ENCODE data around the gene KMT2B.

The KMT2B gene

DNA sequence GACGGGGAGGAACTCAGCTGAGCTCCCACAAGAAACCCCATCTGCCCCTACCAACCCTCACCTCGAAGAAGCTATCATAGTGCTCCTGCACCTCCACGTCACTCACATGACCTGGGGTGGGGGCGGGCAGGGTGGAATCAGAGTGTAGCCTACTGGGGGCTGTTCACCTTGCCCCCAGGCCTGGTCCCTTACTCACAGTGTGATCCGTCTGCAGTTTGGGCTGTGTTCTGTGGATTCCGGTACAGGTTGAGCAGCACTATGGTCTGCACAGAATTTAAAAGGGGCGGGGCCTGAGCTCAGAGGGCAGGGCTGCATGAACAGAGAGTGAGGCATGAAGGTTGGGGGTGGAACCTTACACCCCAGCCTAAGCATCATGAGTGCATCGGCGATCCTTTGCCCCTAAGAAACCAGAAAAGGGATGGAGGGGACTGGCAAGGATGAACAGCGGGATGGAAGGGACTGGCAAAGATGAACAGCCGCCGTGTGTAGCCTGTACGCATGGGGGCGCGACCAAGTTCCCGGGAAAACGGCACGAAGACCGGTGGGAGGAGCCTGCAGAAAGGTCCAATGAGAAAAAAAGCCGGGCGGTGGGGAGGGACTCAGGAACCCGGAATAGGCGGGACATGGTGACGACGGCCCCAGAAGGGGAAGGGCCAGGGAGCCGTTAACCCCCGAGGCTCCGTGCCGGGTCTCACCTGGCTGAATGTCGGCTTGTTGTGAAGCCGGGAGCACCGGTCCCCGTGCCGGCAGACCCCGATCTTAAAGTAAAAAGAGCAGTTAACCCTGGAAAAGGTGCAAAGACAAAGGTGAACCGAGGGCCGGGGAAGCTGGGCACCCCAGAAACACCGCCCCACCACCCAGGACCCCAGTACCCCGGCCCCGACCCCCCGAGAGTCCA, 26.9 kb downstream of the KMT2B start:
- DNase-seq, result peak; percentile 97

DNA sequence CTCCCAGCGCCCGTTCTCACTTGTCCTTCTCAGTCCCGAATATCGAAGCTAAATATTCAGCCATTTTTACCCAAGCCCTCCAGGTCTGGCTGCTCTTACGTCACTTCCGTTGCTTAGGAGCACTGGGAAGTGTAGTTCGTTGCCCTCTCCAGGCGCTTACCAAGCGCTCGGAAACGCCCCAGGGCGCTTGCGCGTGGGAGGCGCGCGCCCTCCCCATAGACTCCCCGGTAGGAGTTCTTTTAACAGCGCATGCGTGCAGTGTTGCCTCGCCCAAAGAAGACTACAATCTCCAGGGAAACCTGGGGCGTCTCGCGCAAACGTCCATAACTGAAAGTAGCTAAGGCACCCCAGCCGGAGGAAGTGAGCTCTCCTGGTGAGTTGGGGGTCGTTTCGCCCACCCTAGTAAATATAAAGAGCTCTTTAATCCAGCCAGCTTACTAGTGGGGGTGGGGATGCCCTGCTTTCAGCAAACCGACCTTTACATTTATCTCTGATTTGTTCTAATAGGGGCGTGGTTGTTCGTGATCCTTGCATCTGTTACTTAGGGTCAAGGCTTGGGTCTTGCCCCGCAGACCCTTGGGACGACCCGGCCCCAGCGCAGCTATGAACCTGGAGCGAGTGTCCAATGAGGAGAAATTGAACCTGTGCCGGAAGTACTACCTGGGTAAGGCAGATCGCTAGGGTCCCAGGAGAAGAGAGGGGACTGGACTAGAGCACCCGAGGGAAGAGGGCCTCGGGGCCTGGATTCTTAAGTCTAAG, 27.7 kb downstream of the KMT2B start, which contains the start of the genes PSENEN and U2AF1L4:
Gene PSENEN (plus strand): TSS at position 324 of the 759 bp plus-strand sequence. CDS start 280 bp downstream, at position 604.
Gene U2AF1L4 (minus strand): TSS at position 91 of the 759 bp plus-strand sequence. CDS start 27 bp downstream, at position 64.
- DNase-seq, result peak; percentile 99

DNA sequence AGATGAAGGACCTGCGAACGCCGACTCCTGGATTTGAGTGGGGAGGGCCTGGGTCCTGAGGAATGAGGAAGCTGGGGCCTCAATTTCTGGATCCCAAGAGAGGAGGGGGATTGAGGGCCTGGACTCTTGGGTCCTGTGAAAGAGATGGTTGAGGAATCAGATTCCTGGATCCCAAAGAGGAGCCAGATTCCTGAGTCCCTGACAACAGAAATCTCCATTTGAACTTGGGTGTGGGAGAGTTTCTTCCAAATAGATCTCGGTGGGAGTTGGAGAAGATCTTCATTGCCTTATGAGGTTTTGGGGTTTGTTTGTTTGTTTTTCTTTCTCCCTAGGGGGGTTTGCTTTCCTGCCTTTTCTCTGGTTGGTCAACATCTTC, 28.3 kb downstream of the KMT2B start:
- no peak for DNase-seq

DNA sequence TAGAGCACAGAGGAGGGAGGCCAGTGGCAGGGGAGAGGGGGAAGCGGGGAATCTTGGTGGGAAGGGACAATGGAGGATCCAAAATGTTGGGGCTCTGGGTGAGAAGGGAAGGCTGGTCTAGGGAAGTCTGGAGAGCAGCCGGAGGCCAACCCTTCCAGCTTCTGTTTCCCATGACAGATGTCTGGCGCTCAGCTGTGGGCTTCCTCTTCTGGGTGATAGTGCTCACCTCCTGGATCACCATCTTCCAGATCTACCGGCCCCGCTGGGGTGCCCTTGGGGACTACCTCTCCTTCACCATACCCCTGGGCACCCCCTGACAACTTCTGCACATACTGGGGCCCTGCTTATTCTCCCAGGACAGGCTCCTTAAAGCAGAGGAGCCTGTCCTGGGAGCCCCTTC, 28.7 kb downstream of the KMT2B start:
- no peak for DNase-seq

DNA sequence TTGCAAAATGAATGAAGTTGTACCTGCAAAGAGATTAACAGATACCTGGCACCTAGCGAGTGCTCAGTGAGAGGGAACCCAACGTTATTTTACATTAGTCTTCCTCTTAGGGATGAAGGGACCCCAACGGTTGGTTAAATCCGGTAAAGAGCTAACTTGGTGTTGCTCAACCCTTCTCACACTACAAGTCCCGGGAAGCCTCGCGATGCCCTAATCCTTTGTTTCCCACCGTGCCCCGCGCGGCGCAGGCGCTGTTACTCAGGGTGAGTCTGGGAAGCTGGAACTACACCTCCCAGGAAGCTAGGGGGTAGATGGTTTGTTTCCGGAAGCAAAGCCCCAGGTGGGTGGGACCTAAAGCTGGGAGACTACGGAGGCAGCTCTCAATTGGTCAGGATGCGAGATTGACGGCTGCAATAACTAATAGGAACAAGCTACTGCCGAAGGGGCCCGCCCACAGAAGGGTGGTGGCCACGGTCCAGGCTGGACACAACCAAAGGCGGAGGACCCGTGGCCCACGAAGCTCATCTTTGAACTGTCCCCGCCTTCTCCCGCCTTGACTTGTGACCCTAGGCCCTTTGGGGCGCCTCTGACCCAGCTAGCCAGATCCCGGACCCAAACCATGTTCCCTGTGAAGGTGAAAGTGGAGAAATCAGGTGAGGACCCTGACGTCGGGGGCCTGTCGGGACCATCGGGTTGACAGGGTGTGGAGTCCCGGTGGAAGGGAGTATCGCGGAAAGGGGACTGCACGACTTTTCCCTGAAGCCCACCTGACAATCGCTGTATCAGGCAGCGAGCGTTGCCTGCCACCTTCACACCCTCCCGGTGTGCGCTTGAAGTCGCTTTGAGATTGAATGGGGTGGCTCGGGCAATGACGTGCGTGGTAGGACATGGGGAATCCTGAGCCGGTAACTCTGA, 30.6 kb downstream of the KMT2B start, which contains the start of gene LIN37:
Gene LIN37 (plus strand): TSS at position 471 of the 915 bp plus-strand sequence. CDS start 149 bp downstream, at position 620.
- DNase-seq, result peak; percentile 100

DNA sequence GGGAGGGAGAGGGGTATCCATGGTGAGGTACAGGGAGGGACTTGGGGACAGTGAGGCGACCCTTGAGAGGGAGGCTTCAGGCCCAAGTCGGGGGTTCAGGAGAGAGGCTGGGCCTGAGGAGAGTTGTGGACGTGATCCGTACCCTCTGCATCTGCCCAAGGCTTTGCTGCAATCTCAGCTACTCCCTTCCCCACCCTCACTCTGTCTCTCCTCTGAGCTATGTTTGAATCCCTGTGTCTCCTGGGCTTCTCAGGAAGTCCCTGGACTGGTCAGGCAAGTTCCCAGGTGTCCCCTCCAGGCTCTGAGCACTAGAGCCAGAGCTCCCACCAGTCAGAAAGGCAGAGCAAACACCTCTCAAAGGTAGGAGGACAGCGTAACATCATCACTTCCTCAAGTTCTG, 32.4 kb downstream of the KMT2B start:
- DNase-seq, result peak; percentile 90

DNA sequence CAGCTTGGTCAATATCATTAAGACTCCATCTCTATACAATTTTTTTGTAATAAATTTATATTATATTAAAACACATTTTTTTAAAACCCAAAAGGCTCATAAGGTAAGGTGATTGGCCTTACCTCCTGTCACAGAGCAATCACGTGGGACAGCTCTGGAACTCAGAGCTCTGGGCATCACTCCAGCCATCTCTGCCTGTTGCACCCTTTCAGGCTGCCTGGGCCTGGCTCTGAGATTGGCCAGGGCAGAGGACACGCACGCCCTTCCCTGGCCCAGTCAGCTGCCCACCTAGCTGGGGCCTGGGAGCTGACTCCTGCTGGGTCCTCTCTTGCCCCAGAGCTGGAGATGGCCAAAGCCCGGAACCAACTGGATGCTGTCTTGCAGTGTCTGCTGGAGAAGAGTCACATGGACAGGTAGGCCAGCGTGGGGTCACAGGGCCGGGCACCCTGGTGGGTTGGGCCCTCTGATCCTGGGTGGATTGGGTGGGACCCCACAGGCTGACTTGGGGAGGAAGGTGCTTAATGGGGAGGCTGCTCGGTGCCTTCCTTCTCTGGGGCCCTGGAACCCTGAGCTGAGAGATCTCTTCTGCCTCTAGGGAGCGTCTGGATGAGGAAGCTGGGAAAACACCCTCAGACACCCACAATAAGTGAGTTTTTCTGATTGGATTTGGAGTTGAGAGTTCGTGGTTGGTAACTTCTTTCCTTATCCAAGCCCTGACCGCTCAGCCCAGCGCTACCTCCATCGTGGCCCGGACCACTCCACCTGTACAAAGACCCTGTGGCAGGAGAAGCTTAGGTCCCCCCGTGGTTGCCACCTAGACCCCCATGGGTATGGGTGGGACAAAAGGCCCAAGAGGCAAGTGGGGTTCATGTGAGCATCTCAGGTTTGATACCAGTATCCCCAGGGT, 34.3 kb downstream of the KMT2B start:
- no peak for DNase-seq

DNA sequence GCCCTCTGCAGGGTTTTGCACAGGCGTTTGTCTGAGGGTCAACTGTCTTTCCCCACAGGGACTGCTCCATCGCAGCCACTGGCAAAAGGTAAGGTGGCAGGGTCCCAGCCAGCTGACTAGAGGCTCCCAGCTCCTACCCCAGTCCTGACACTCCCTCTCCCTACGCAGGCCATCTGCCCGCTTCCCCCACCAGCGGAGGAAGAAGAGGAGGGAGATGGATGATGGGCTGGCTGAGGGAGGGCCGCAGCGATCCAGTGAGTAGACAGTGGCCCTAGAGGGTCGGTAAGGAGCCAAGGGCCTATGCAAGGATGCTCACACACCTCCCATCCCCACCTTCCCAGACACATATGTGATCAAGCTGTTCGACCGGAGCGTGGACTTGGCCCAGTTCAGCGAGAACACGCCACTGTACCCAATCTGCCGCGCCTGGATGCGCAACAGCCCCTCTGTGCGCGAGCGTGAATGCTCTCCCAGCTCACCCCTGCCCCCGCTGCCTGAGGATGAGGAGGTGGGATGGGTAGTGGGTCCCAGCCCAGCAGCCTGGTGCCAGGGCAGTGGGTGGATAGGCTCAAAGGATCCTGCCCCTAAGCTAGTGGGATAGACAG, 35.0 kb downstream of the KMT2B start:
- DNase-seq, result peak; percentile 27

DNA sequence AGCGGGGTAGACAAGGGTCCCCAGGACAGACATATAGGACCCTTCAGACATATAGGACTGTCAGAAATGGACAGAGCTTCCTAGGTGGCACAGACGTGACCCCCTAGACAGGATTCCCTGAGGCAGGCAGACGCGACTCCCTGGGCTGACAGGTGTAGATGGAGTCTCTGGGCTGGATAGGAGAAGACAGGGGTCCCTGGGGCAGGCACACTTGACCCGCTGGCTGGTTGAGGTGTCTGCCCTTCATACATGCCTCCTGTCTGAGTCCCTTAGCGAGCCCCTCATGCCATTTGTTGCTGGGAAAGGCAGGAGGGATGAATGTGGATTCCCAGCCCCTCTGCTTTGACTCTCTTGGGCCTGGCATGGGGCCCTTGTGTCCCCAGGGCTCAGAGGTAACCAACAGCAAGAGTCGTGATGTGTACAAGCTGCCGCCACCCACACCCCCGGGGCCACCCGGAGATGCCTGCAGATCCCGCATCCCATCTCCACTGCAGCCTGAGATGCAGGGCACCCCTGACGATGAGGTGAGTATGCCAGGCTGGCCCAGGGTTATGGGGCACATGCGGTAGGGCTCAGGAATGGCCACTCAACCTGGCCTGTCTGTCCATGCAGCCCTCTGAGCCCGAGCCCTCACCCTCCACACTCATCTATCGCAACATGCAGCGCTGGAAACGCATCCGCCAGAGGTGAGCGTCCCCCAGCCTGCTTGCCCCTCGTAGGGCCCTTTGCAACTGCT, 36.0 kb downstream of the KMT2B start:
- peak; percentile 38 for DNase-seq

DNA sequence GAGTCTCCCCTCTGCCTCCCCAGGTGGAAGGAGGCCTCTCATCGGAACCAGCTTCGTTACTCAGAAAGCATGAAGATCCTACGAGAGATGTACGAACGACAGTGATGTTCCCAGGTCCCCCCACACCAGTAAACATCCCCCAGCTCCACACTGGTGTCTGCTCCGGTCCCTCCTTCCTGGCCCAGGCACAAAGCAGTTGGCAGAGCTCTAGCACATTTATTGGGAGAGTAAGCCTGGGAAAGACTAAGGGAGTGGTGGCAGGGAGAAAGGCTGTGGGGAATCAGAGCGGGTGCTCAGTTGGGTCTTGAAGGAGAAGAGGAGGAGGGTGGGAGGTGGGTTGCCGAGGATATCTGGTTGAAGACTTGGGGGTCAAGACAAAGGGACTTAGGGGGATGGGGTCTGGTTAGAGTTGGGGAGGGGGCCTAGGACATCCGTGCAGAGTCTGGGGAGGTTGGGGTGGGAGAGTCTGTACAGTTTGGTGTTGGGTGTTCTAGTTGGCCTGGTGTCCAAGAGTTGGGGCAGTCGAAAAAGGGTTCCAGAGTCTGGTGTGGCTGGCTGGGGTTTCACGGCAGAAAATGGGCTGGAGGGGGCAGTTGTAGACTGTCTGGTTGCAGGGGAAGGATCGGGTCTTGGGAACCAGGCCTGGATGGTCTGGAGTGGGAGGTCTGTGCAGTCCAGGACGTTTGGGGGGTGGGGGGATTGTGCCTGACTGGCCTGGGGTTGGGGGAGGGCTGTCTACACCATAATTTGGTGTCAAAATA, 36.7 kb downstream of the KMT2B start:
- peak; percentile 42 for DNase-seq

DNA sequence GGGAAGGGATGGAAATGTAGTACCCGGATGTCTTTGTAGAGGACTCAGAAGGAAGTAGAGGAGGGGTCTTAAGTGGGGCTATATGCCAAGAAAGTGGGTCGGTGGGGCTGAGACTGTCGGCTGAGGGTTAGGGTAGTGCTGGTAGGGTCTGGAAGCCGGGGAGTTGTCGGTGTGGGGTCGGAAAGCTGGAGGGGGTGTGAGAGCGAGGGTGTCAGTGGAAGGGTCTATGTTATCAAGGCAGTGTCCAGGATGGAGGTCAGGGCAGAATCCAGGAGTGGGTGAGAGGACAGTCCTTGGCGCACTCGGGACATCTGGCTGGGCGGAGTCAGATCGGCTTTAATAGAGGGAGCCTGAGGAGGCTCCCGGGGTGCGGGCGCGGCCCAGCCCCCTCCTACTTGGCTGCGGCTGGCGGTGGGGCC, 37.3 kb downstream of the KMT2B start:
- DNase-seq, result peak; percentile 32

DNA sequence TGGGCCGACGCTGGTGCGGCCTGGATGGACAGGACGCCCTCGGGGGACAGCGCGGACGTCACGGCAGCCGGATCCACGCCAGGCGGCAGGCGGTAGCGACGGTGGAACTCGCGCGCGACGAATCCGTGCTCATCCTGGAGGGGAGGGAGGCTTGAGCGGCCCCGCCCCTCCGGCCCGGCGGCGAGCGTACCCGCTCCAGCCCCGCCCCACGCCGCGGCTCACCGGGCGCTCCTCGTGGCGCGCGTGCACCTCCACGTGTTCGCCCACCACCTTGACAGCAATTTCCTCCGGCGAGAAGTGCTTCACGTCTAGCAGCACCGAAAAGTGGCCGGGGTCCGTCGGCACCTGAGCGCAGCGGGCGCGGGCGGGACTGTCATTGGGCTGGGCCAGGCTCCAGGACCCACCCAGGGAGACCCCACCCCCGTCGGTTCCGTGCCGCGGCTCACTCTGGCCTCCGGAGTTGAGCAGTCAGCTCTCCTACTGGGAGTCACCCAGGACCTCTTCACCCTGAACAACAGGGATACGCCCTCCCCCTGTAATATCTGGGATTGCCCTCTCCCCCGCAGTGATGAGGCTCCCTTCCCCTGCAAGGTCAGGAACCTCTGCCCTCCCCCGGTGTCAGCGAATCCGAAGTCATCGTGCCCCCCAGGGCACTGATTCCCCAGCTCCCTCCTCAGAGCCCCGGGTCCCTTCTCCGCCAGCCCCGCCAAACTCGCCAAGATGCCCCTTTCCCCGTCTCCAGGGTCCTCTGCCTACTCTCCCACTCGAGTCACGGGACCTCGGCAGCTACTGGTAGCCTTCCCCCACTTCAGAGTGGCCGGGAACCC, 38.0 kb downstream of the KMT2B start:
- DNase-seq, result peak; percentile 70

DNA sequence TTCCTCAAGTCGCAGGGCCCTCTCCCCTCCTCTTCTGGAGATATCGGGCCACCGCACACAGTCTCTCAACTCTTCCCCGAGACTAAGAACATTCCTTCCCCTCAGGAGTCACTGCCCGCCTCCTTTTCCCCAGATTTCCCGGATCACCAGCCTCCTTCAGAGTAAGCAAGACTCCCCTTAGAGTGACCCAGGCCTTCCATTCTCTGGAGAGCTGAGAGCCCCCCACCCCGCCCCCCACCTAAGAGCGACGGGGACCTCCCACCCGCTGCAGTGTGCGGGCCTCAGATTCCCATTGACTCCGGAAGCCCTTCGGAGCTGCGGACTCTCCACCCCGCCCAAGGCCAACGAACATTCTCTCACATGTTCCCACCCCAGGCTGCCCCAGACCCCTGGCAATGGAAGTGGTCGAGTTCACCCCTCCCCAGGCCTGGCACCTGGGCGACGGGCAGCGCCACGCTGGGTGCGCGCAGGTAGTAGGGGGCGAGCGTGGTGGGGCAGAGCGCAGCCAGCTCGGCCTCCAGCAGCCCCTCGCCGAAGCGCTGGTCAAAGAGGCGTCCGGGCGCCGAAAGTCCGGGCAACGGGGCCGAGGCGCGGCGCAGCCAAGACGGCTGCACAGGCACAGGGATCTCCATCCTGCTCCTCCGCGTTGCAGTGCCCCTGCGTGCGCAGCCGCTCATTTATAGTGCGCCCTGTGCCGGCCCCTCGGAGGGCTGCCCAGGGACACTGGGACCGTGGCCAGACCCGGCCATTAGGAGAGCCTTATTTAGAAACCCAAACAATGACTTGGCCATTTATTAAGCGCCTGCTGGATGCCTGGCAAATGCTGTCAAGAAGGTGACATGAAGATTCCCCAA, 38.8 kb downstream of the KMT2B start, which contains the start of gene HSPB6:
Gene HSPB6 (minus strand): TSS at position 653 of the 854 bp plus-strand sequence. CDS start 21 bp downstream, at position 632.
- peak; percentile 76 for DNase-seq

DNA sequence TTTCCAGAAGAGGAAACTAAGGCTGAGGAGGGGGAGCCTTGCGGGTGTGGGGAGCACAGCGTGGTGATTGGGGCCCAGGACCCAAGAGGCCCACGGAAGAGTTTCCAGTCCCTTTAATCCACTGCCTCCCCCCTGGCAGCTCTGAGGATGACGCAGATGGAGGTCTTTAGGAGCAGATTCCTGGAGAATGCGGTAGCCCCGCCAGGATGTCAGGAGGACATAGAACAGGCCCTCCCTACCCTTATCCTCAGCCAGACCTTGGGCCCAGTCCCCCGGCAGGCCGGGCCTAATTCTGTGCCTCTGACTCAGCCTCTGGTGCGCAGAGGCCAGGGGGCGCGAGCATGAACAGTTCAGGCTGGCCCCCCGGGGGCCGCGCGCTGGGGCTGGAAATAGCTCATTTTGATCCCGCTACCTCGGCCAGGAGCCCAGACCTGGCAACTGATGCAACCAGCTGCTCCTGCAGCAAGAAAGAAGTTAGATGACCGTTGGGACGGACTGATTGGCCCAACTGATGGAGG, 39.5 kb downstream of the KMT2B start:
- DNase-seq, result peak; percentile 98

DNA sequence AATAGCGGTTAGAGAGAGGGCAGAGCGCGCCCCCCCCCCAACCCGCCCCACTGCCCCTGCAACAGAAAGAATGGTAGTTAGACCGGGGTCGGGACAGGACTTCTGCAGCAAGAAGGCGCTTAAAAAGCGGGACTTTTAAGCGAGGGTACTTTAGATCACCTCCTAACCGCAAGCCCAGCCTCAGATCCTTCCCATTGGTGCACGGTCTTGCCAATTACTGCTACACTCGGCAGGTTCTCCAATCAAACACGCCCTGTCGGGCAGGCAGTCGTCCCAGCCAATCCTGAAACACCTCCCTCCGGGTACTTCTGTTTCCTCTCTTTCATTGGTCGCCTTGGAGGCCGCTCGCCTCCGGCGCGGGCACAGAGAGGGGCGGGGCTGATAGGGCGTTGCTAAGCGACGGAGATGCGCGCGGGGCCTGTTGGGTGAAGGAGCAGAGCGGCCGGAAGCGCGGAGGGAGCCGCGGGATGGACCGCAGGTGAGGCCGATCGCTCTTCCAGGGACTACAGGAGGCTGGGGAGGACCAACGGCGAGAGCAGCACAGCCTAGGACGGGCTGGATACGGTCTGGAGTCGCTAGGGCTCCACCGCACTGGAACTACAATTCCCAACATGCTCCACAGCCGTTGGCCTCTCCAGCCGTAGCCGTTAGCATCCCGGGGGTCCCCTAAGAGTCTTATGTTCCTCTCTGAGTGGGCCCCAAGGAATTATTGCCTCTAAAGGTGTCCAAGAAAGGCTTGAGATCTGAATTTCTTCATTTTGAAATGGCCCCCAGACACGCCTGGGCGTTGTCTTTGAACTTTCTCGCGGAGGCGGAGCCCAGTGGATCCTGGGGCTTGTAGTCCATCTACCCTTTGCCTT, 40.2 kb downstream of the KMT2B start, which contains the start of gene PROSER3:
Gene PROSER3 (plus strand): TSS at position 428 of the 860 bp plus-strand sequence. CDS start 40 bp downstream, at position 468.
- DNase-seq, result peak; percentile 100

DNA sequence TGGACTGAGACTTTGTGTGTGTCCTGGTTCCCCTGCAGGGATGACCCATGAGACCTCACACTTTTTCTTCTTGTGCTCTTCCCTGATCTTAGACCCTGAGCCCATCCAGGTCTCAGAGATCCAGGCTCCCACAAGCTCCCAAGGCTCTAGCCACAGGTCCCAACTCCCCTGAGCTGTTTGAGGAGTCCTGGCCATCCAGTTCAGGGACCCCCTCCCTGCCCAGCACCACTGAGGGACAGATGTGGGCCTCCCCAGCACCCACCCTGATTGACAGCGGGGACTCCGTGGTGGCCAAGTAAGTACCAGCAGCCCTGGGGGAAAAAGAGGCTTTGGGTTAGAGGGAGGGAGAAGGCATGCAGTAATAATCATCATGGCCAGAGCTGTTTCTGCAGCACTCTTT, 41.9 kb downstream of the KMT2B start:
- peak; percentile 32 for DNase-seq
